Measurements from ENCODE around the gene REG3A.

DNA sequence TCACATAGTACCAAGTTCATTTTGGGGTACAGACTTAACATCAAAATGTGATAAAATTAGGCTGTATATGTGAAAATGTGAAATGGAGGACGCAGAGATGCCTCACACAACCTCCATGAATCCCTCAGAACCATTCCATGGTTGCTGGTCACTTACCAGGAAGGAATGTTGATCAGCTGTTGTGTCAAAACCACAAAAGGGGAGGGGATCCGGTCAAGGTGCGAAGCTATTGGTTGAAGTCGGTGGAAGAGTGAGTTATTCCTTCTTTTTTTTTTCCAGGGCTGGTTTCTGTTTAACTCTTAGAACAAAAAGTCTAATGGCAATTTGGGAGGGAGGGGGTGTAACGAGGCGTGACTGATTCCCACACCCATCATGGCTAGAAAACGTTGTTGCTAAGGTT is 32.3 kb upstream of the REG3A start:
- TF ChIP-seq, protein P1, sequence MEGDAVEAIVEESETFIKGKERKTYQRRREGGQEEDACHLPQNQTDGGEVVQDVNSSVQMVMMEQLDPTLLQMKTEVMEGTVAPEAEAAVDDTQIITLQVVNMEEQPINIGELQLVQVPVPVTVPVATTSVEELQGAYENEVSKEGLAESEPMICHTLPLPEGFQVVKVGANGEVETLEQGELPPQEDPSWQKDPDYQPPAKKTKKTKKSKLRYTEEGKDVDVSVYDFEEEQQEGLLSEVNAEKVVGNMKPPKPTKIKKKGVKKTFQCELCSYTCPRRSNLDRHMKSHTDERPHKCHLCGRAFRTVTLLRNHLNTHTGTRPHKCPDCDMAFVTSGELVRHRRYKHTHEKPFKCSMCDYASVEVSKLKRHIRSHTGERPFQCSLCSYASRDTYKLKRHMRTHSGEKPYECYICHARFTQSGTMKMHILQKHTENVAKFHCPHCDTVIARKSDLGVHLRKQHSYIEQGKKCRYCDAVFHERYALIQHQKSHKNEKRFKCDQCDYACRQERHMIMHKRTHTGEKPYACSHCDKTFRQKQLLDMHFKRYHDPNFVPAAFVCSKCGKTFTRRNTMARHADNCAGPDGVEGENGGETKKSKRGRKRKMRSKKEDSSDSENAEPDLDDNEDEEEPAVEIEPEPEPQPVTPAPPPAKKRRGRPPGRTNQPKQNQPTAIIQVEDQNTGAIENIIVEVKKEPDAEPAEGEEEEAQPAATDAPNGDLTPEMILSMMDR (IDR thresholded peaks at IDR 0.05 in 8 of 11, conservative IDR thresholded peaks at IDR 0.05 in 3 of 11): no peak
- no peak for TF ChIP-seq POLR2AphosphoS5 (IDR thresholded peaks at IDR 0.05)
- no peak for TF ChIP-seq POLR2A (IDR thresholded peaks at IDR 0.05)

Measured in spleen (tissue), 7 donors.